T47D (cell line): Measurements from ENCODE around the gene WDR1.

ENCODE experiments used
- DNase-seq, 2 experiments: peaks; one replicate each; pipeline versions ENCODE4 v3.0.0 to v3.0.0-alpha.2; 2011 to 2012; ENCODE audit warnings: low read depth in 1 of 2, low spot score in 1 of 2
- JUND ChIP-seq: IDR thresholded peaks from 2 replicates; pipeline ENCODE4 v1.6.1; 2012; ENCODE audit warnings: low read depth
- in situ Hi-C: cut with HindIII; loops from 2 replicates; pipeline ENCODE4 v1.10.0; 2016; ENCODE audit warnings: low sequenced_read_pairs, low pct_unique_long_range_greater_than_20kb

WDR1 gene

GRCh38 chr4:10055871-10056270, 60.7 kb downstream of the WDR1 start:
- in situ Hi-C loops, result no loop called here
- no peak for DNase-seq
- TF ChIP-seq JUND, result no peak

DNA sequence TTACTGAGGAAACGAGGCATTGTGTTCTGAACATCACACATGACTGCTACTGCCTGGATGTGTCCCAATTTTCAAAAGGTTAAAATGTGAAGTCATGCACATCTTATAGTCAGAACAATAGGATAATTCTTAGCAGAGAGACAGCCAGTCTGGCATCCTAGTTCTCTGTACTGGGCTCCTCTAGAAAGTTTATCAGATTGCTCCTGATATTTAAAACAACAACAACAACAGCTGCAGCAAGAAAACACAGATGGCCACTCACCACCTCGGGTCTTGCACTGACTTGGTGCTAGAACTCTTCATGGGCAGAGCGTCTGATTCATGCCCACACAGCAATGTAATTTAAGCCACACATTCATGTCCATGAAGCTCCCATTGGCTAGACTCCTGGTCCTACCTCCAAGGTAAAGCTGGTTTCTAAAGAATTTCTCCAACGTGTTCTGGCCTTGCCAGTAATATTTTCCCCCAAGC, 62.0 kb downstream of the WDR1 start:
- in situ Hi-C loops, result no loop called here
- peak in 1 of 2 experiments; percentile 7 for DNase-seq

GRCh38 chr4:10053635-10054453, 62.8 kb downstream of the WDR1 start:
- in situ Hi-C loops, result no loop called here
- DNase-seq, result peak in 1 of 2 experiments; percentile 31
- no peak for TF ChIP-seq JUND

More for the DNA sequence above, 62.0 kb downstream of the WDR1 start:
- TF ChIP-seq JUND, result no peak

GRCh38 chr4:10051517-10052135, 65.0 kb downstream of the WDR1 start:
- in situ Hi-C loops, result no loop called here
- DNase-seq, result no peak
- no peak for TF ChIP-seq JUND

GRCh38 chr4:10050721-10051120, 65.9 kb downstream of the WDR1 start:
- in situ Hi-C loops, result no loop called here
- TF ChIP-seq JUND, result no peak
- no peak for DNase-seq

DNA sequence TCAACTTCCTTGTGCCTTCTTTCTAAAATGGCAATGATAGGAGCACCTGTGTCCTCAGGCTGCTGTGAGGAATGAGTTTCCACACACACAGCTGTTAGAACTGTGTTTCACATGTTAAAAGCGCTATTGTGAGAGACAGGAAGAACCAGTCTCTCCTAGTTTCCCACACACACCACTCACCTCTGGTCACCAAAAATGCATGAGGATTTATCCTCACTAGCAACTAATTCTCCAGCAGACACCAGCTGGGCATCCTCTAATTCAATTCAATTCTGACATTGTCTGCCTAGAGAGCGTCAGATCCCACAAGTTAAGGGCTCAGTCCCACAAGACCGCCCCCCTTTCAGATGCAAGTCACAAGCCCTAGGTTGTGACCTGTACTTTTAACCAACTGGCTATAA, 66.3 kb downstream of the WDR1 start:
- TF ChIP-seq JUND, result no peak
- in situ Hi-C loops, result no loop called here
- peak in 1 of 2 experiments; percentile 36 for DNase-seq

DNA sequence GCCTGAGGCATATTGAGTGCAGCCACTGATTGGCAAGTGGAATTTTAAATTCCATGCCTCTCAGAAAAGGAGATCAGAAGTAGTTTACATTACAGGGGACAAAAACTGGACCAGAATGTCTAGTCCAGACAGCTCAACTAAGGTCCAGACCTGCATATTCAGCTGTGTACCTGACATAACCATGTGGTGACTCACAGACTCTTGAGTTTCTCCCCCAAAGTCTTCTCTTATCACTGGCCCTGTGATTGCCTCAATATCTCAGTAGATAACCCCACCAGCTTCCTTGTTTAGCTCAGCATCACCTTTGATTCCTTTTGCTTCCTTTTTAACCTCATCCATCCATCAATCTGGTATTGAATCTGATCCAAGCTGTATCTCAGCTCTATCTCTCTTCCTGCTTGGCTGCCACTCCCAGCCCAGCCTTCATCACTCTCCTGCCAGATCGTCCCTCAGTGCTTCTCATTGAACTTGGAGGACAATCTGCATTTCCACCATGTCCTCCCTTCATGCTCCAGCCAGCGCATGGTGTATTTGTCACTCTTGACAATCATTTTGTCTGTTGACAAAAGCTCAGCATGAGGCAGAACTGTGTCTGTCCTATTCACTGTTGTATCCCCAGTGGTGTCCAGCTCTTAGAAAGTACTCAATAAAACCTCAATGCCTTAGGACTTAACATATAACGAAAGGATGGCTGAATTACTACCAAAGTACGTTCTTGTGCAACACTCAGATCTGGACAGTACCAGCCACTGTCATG, 67.5 kb downstream of the WDR1 start:
- no peak for TF ChIP-seq JUND
- DNase-seq, result no peak
- in situ Hi-C loops, result no loop called here

GRCh38 chr4:10047967-10048366, 68.6 kb downstream of the WDR1 start:
- TF ChIP-seq JUND, result no peak
- in situ Hi-C loops, result no loop called here
- no peak for DNase-seq

GRCh38 chr4:10046471-10046870, 70.1 kb downstream of the WDR1 start:
- in situ Hi-C loops, result no loop called here
- no peak for DNase-seq

GRCh38 chr4:10045481-10045880, 71.1 kb downstream of the WDR1 start:
- in situ Hi-C loops, result no loop called here
- no peak for DNase-seq
- TF ChIP-seq JUND, result no peak

More at GRCh38 chr4:10046471-10046870, 70.1 kb downstream of the WDR1 start:
- TF ChIP-seq JUND, result no peak

- TF ChIP-seq JUND, result no peak
- DNase-seq, result no peak
- in situ Hi-C loops, result no loop called here
These were observed 75.6 kb downstream of the WDR1 start for GRCh38 chr4:10041036-10041435.

DNA sequence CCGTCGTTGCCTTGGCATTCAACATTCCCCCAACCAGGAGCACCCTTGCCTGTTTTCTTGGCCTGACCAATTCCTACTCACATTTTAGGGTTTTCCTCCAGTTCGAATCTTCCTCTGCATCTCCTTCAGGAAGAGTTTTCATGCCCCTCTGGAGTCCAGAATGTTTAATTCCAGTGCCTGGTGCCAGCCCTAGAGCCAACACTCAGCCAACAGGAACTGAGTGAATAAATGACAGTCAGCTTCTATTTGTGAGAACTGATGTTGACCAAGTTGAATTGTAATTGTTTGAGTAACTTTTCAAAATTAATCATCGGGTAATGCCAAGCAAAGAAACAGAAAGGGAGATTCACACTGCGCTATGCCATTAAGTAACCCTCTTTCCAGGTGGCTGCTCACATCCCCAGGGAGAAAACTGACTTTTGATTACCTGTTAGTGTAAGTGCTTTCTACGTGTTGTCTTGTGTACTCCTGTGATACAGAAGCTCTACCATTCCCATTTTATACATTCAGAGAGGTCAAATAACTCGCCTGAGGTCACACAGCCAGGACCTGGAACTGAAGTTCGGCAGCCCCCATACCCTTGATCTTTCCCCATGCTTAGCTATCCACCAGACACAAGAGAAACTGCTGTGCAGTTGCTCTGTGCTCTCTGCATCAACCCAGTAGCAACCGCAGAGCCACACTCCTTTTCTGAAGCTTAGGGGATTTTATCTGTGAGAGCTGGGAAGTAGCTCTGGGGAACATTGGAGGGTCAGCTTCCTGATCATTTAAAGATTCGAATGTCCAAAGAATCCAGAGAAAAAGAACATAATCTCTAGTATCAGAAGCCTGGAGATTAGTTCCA, 76.3 kb downstream of the WDR1 start:
- DNase-seq, result no peak
- in situ Hi-C loops, result no loop called here
- no peak for TF ChIP-seq JUND
